Measurements from ENCODE around the gene FAM107B.

GRCh38 chr10:14557567-14557966 lies 217.1 kb downstream of the FAM107B start:
- TF ChIP-seq CTCF (IDR thresholded peaks at IDR 0.05) (no peak), POLR2AphosphoS5 (IDR thresholded peaks at IDR 0.05) (no peak)

All from gastroesophageal sphincter (tissue), 3 donors.